GM18909 (cell line): ENCODE results near the gene HNF1A.

Experiments
- ATAC-seq: cut with Tn5 transposase; IDR thresholded peaks from one replicate; pipeline ENCODE4 v1.9.1; 2021; ENCODE audit warnings: mild to moderate bottlenecking; ENCODE audit not compliant: unreplicated experiment, poor library complexity

HNF1A gene

GRCh38 chr12:120956579-120957300 lies 21.6 kb upstream of the HNF1A start:
- ATAC-seq, result no peak

- no peak for ATAC-seq
Observed at GRCh38 chr12:120959111-120959878, 19.0 kb upstream of the HNF1A start.

- ATAC-seq, result no peak
Observed at GRCh38 chr12:120960657-120961056, 17.7 kb upstream of the HNF1A start.

GRCh38 chr12:120961604-120962531 lies 16.5 kb upstream of the HNF1A start:
- ATAC-seq, result no peak

GRCh38 chr12:120962532-120963020 lies 15.8 kb upstream of the HNF1A start:
- ATAC-seq, result no peak

DNA sequence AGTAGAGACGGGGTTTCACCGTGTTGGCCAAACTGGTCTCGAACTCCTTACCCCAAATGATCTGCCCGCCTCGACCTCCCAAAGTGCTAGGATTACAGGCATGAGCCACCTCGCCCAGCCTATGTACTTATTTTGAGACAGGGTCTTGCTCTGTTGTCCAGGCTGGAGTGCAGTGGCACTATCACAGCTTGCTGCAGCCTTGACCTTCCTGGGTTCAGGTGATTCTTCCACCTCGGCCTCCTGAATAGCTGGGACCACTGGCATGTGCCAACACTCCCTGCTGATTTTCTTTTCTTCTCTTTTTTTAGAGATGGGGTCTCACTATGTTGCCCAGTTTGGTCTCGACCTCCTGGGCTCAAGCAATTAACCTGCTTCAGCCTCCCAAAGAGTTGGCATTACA lies 14.0 kb upstream of the HNF1A start:
- ATAC-seq, result no peak

DNA sequence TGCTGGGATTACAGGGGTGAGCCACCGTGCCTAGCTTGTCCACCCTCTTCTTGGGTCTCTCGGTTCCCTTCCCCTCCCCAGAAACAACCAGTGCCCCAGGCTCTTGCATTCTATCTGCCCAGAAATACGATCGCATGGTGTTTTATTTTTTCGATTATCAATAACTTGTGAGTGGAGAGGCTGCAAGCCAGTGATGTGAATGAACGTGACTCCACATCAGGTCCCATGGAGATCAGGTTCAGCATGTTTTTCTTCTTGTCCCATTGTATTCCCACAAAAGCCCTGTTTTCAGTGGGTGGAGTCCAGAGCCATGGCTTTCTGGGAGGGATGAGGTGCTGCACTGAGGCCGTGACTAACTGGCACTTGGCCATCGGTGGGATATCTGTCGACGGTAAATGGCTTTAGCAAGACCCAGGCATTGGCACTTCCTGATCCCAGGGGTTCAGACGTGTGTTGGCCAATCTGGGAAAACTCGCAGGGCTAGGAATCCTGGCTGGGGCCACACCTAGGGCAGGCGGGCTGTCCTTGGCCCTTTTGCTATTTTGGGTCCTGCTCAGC lies 12.7 kb upstream of the HNF1A start:
- no peak for ATAC-seq

DNA sequence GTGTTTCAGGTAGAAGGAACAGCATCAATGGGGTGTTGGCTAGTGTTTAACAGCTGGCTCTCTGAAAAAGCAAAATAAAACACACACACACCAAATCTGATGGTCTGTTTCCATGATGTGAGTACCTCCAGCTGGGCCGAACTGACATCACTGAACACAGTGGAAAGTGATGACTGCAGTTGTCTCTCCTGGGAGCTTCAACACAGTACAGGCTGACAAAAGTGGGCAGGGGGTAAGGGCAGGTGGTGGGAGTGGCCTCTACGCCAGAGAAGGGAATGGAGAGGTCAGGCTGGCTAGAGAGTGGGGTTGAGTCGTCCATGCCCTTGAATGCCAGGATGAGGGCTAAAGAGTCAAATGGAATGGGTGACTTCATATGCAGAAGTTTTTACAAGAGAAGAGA lies 8.0 kb upstream of the HNF1A start:
- ATAC-seq, result no peak

DNA sequence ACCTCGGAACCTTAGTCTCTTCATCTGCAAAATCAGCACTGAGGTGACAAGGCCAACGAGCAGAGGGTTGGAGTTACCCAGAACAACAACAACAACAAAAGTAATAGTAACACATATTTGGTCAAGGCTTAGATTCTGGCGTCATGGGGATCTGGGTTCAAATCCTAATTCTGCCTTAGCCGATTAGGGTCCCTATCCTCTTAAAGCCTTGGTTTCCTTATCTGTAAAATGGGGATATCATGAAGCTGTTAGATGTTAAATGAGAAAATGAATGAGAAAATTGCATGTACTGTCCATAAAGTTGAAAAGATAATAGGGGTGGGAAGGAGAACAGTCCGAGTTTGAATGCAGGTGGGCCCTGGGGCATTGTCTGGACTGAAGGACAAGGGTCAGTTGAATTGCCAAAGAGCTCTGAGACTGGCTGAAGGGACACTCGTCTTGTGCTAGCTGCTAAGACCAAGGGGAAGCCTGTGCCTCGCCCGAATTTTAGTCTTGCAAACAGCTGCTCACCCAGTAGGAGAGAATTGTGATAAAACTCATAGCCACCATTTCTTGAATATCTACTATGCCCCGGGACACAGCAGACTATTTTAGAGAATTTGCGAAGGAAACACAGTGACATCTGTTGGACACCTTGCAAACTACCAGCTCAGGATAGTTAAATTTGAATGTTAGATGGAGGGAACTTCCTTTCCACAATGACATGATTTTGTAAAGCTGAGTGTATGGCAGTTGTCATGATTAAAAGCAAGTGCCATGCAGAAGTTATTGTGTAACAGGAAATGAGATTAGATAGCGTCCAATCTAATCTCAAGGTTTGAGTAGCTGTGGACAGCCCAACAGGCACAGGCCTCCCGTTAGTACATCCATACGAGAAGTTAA lies 6.8 kb upstream of the HNF1A start:
- ATAC-seq, result no peak

GRCh38 chr12:120972870-120973543 lies 5.3 kb upstream of the HNF1A start:
- ATAC-seq, result no peak

DNA sequence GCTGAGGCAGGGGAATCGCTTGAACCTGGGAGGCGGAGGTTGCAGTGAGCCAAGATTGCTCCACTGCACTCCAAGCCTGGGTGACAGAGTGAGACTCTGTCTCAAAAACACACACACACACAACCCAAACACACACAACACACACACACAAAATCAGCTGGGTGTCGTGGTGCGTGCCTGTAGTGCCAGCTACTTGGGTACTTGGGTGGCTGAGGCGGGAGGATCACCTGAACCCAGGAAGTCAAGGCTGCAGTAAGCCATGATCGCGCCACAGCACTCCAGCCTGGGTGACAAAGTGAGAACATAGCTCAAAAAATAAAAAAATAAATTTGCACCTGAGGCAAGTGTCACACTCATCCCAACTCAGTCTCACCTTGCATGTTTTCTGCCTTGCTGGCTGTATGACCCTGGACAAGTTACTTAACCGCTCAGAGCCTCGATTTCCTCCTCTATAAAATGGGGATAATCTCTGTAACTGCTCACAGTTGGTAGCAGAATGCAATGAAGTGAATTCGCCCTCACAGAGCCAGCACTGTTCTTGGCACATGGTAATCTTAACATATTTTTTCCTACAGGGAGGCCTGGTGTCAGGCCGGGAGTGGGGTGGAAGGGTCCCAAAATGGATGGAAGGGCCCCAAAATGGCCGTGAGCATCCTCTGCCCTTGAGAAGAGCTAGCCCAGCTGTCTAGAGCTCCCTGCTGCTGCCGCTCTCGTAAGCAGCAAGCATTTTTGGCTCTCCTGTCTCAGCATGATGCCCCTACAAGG lies 630 bp upstream of the HNF1A start:
- no peak for ATAC-seq

DNA sequence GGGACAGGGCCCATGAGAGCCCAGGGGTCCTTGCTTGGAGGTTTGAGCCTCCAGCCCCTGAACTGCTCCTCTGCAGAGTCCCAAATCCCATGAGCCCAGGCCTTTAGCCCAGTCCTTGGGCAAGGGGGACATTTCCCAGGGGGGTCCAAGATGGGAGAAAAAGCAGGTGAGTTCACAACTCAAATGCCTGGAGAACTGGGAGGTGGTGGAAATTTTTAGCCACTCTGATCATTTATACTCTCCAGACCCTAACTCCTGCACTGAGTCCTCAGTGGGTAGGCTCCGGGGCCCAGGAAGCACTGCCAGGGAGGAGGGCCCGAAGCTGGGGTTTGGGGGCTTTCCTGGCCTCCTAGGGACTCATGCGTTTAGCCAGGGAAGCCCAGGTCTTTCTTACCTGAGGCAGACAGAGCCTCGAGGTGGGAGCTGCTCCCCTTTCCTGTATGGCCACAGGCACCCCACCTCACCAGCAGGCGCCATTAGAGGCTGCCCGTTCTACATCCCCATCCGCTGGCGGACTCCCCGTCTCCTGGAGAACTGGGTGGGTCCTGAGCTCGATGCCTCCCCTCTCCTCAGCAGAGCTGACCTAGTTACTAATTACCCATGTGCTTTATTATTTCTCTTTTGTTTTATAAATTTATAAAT lies 998 bp downstream of the HNF1A start:
- ATAC-seq, result no peak

DNA sequence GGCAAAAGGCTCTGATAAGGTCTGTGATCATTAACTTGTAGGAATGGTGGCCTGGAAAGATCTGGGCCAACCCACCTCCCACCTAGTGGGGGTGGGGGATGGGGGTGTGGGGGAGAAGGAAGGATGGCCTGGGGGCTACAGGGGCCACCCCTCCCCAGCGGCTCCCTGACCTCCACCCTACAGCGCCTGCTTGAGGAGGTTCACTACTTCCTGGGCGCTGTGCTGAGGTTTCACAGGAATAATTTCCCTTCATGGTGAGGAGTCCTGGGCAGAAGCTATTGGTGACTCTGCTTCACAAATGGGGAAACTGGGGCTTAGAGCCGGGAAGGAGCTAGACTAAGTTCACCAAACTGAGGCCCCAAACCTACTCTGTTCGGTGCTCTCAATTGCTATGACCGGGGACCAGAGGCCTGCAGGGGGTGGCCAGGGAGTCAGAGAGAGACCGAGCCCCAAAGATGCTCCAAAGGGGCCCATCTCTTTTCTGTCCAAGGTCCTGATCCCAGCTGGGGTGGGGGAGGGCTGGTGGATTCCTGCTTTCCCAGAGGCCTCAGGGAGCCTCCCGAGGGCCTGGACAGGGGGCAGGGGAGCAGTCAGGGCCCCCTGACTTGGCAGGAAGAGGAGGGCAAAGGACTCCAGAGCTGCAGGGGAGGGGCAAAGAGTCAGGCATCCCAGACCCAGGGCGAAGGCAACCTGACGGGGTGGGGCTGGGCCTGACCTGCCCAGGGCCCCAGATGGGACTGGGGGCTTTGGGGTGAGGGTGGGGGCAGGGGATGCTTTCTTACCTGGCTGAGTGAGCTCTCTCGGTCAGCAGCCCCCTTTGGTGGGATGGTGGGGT lies 1.7 kb downstream of the HNF1A start:
- no peak for ATAC-seq

DNA sequence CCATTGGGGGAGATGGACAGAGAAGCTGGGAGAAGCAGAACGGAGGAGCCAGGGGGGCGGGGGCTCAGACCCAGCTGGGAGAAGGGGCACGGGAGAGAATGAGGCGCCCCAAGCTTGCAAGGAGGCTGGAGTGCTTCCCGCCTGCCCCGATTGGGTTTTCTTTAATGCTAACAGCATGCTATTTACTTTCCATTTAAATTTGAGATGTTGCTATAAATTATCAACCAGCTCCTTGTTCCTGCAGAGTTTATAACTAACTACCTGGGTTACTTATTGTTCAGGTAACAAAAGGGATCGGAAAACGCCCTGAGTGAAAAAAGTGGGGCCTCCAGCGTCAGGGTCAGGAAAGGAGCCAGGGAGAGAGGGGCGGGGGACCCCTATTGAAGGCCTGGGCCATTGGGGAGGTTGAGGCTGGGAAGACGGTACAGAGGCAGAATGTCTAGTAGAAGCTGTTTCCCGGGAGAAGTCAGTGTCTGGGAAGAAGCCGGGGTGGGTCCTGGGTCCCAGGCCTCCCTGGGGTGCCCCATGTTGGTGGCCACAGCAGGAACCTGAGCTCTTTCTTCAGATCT lies 2.5 kb downstream of the HNF1A start:
- no peak for ATAC-seq

DNA sequence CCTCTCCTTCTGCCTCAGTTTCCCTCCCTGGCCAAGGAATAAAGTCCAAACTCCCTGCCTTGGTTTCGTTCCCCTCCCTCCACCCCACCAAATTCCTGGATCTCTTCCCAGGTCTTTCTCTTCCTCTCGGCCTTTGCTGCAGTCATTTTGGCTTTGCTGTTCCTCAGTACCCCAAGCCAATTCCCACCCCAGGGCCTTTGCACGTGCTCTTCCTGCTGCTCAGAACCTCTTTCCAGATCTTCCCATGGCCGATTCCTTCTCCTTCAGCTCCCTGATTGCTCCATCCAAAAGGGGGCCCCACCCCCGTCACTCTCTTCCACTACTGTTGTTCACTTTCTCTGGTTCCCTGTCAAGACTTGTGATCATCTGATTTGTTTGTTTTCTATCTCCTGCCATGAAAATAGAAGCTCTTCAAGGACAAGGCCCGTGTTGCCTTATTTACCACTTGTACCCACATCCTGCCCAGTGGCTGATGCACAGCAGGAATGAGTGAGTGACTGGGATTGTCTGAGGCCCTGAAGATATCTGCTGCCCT lies 3.1 kb downstream of the HNF1A start:
- ATAC-seq, result no peak

- no peak for ATAC-seq
Observed at GRCh38 chr12:120982659-120983058, 4.3 kb downstream of the HNF1A start.
